NCI-H2227 (cell line): ENCODE measurements around the gene COL8A1.

Source experiments
- DNase-seq: peaks from one replicate; lab custom pipeline; 2025; ENCODE audit not compliant: unreplicated experiment; lab: John Stamatoyannopoulos, UW

COL8A1 gene

DNA sequence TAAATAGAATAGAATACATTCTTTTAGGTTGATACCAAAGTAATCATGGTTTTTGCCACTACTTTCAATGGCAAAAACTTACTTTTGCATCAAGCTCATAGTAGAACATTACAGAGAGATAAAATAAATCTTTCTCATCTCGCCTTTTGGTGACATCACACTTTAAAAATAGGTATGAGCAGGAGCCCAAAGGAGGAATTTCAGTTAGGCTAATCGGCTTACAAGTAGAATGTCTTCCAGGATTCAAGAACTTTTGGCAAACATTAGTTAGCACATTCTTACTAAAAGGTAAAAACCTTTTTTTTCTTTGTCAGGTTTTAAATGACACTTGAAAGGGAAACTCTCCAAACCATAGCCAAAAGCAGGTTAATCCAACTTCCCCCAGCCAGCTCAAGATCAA is 119.6 kb downstream of the COL8A1 start:
- no peak for DNase-seq

DNA sequence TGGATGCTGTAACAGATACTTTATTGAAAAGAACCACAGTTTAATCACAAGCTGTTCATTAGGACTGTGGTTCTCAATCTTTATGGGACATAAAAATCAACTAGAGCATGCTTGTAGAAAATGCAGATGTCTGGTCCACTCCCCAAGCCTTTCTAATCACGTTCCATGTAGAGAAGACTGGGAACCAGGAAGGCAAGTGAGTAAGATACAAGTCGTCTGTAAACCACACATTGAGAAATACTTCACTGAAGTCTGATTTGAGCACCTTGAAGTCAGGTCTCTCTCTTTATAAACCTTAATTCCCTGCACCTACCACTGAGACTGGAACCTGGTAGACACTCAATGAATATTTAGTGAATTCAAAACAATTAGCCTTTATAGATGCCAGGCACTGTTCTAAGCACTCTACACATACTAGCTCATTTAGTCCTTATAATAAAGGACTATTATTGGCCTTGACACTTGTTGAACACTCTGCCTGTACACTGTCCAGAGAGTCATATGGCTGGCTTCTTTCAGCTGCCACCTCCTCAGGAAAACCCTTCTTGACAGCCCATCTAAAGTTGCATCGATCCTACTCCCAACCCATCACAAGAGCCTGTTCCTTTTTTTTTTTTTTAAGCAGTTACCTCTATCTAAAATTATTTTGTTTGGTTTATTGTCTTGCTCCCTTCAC is 120.2 kb downstream of the COL8A1 start:
- no peak for DNase-seq

DNA sequence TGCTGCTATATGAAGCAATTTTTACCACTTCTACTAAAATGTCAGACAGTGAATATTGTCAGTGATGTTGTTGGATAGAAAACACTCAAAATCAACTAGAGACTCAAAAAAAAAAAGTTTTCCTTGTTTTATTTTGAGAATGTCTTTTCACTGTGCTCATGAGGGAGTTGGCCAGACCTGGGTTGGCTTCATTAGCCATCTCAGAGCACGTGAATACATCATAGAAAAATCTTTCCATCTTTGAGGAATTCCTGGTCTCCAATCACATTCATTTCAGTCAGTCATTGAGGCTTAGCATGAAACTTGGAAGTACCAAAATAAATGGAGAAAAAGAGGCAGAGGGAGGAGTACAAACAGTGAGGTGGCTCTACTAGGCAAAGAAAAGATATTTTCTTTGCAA is 121.6 kb downstream of the COL8A1 start:
- no peak for DNase-seq

DNA sequence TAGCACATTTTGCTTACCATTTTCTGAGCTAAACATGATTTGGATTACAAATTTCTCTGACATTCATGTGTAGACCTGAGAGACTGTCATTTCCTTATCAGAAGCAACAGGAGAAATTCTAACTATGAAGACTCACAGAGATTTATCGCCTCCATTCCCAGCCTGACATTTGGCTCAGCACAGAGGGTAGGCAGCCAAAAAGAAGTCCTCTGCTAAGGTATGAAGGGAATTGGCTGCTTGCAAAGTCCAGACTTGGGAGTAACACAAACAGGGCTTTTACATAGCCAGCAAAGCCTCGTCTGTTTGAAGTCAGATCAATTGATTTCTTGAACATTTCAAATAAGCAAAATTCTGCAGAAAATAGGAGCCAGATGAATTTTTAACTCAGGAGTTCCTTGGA is 122.2 kb downstream of the COL8A1 start:
- no peak for DNase-seq

DNA sequence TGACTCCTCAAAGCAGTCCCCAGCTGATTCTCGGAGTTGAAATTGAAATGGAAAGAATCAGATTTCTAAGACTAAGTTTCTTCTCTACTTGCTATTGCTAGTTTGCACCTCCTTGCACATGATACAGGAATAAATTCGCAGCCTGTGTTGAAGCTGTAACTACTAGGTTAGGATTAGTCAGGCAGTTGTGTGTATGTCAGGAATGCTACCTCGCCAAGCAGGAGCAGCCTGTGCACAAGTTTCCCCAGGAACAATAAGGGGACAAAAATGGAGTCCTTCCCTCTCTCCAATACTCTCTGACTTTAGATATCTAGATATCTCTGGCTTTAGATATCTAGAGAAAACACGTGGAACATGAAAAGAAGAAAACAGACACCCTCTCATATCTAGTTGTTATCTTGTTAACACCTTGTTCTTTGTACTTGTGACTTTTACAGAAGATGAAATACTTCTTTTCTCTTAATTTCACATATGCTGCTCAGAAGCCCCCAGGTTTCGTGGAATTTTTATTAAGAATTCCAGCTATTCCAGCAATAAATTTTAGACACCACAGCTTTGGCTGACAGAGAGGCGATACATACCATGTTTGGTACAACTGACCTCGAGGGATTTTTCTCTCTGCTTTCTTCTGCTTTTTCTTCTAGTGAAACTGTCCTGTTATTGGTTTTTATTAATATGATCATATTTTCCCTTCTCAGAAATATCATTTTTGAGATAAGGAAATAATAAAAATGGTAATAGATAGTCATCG is 123.2 kb downstream of the COL8A1 start:
- DNase-seq = no peak

DNA sequence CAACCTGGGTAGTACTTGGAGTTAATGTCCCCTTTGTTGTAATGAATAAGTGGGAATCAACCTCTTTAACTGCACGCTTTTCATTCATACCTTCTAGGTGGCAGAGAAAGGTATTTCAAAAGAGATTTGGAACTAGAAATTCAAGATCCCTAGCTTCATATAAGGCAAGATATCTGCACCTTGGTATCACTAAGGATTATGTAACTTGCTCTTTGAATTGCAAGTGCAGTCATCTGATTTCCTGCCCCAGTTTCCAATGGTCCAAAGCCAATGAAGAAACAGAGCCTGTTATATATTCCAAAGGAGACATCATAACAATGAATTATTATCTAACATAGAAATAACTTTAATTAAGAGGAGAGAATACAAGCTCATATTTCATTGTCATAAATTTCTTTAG is 124.5 kb downstream of the COL8A1 start:
- DNase-seq = no peak

DNA sequence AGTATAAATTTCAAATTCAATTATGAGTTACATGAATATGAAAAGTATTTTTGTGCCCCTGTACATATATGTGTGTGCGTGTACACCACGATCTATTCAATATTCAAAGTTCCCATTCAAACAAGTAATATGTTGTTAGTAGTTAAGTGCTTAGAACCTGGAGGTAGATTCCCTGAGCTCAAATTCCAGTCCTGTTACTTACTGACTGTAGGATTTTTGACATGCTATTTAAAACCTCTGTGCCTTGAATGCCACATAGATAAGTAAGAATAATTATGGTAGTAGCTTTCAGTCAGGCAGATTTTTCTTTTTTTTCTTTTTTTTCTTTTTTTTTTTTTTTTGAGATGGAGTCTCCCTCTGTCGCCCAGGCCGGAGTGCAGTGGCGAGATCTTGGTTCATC is 126.0 kb downstream of the COL8A1 start:
- DNase-seq = no peak

DNA sequence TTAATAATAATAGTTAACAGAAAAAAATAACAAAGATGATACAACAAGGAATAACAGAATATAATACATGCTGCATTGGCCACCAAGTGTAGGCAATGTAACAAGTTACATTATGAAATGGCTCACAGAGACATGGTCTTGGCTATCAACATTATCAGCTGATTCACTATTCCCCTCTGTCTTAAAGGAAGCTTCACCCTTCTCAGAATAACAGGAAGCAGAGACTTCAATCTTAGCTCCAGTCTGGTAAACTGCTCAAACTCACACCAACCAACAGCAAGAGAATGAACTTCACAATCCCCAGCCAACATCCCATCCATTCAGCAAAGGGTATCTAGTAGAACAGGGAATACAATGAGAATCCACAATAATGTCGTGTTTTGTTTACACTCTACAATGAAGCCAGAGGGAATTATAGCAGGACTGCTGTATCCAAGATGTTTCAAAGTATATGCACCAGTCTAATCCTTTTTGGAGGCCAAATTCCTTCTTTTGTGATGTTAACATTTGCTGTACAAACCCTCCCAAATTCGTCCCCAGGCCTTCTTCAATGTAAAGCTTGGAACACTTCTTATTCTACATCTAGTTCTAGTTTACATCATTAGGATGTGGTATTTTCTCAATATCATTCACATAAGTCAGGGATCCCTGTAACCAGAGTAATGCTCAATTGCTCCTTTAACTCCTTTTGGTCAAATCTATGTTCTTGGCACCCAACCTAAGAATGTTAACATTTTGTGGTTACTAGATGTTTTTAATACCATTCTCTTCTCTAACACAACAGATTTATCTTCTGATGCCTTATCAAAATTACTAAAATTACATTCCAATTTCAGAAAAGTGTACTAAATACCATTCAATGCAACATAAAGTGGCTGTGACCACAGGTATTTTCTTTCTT is 126.9 kb downstream of the COL8A1 start:
- no peak for DNase-seq

DNA sequence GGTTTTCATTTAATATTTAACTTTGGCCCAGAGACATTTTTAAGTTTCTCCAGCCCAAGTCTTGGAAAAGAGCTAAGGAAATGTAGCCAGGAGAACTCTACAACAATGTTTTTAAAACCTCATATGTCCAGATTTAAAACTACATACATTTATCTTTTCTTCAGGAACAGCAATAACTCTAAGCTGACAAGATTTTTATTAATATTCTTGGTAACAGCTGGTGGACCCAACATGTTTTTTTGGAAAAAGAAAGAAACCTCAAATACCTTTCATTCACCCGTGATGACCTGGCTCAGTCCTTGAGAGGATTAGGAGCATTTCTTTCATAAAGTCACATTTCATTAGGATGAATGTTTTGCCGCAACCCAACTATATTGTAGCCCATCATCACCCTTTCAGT is 128.9 kb downstream of the COL8A1 start:
- DNase-seq = no peak

DNA sequence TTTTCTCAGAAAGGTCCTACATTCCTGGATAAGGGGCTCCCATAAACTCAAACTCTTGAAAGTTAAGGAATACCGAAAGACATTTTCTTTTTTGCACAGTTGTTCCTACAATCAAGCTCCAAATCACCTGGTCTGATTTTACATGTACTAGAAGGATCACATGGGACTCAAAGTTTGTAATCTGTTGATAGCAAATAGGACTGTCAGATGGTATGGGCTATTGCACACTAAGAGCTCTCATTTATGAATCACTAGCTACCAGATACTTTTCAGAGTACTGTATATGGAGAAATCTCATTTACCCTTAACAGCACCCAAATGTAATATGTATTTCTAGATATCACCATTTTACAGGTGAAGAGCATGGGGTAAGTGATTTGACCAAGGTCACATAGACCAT is 129.7 kb downstream of the COL8A1 start:
- no peak for DNase-seq

DNA sequence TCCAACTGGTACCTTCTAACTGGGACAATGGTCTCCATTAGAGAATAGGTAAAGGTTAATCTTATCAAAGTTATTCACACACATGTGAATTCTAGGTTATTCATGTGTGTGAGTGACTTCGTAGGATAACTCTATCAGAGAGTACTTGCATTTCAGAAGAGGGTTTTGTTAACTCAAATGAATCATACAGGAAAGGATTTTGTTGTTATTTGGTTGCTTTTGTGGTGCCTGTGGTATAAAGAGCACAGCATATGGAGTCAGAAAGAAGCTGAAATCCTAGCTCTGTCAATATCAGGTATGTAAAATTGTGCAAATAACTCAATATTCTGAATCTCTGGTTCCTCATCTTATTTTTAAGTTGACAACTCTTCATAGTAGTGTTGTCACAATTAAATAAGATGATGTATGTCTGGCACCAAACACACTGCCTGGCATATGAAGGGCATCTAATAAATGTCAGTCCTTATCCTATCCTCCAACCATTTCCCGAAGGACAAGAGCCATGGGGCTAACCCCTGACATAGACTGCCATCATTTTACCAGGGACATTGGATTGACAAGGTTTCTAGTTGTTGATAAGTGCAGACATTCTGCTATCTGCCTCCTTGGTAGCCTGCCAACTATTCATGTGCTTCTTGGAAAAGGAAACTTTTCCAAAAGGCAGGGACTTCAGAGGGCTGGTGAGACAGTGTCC is 130.6 kb downstream of the COL8A1 start:
- no peak for DNase-seq

DNA sequence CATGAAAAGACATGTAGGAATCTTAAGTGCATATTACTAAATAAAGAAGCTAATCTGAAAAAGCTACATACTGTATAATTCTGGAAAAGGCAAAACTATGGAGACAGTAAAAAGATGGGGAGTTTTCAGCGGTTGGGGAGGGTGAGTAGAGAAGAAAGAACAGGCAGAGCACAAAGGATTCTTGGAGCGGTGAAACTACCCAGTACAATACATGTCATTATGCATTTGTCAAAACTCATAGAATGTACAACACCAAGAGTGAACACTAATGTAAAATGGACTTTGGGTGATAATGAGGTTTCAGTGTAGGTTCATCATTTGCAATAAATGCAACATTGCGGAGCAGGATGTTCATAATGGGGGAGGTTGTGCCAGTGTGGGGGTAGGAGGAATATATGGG is 133.8 kb downstream of the COL8A1 start:
- DNase-seq = no peak

DNA sequence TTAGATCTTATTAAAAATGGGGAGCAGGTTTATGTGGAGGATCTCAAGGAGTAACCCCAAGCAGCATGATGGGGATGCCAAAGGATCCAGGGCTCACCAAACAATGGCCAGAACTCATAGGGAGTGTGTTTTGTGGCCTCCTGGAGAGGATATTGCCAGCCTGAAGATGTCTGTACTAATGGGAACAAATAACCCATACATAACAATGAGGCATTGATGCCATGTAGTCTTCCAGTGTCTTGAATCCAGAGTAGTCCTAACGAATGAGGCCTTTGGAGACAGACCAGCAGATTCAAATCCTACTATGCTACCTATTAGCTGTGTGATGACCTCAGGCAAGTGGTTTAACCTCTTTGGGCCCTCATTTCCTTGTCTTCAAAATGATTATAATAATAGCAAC is 134.3 kb downstream of the COL8A1 start:
- no peak for DNase-seq

DNA sequence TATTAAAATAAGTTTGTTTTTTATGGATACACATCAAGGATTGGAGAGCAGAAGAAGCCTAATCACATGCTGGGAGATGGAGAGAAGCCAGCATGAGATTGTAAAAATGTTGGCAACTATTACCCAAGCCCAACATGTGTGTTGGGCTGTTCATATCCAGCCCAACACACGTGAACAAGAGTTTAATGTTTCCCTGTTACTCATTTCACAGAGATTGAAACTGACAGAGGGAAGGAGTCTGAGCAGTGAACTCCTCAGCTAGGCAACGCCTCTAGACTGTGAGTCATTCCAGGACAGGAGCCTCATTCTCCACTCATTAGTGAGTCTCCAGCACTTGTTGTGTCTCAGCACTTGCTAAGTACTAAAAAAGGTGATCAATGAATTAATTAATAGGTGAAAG is 136.1 kb downstream of the COL8A1 start:
- no peak for DNase-seq

DNA sequence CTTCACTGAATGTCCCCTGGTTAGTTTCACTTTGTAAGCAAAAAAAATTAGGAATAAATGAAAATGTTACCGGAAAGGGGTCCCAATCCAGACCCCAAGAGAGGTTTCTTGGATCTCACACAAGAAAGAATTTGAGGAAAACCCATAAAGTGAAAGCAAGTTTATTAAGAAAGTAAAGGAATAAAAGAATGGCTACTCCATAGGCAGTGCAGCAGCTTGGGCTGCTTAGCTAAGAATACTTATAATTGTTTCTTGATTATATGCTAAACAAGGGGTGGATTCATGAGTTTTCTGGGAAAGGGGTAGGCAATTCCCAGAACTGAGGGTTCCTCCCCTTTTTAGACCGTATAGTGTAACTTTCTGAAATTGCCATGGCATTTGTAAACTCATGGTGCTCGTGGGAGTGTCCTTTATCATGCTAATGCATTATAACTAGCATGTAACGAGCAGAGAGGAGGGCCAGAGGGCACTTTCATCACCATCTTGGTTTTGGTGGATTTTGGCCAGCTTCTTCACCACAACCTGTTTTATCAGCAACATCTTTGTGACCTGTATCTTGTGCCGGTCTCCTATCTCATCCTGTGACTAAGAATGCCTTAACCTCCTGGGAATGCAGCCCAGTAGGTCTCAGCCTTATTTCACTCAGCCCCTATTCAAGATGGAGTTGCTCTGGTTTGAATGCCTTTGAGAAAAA is 138.3 kb downstream of the COL8A1 start:
- no peak for DNase-seq

DNA sequence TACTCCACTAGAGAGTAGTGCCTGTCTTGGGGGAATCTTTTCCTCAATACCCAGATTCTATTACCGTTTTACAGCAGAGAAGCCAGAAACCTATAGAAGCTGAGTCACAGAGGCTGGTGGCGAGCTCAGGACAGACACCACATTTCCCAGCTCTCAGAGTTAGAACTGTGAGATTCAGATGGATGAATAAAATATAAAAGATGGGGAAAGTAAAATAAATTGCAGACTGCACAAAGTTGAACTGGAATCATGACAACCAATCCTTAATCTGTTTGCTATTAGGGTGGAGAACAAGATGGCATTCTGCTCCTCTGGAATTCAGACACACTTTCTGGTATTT is 138.8 kb downstream of the COL8A1 start:
- no peak for DNase-seq

DNA sequence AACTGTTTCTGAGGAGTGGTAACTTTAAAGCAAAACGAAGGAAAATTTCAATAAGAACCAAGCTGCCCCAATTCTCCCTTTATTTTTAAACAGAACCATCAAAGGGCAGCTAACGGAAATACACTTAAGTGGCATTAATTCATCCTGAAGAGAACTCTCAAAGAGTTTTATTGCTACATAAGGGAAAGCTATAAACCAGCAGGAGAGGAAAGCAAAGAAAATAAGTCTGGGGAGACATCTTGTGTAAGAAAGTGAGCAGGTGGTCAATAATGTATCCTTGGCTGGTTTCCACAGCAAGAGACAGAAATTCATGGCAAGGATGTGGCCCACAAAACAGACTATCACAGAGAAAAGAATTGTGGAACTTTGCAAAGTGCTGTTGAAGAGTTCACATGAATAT is 139.3 kb downstream of the COL8A1 start:
- no peak for DNase-seq

DNA sequence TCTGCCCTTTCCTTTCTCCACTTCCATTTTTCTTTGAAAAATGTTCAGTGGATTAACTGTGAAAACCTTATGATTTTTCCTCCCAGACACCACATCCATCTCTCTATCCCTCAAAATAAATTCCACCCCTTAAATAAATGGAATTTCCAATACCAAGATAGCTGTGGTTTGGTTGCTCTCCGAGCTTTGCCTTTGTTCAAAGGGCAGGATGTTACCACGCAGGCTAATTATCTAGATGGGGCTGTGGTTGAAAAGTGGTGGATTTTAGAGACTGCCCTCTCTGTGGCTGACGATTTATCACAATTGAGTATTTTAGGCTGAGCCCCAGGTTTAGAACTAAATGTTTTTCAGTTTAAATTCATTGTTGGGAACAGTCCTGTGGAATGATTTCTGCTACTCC is 142.4 kb downstream of the COL8A1 start:
- no peak for DNase-seq

DNA sequence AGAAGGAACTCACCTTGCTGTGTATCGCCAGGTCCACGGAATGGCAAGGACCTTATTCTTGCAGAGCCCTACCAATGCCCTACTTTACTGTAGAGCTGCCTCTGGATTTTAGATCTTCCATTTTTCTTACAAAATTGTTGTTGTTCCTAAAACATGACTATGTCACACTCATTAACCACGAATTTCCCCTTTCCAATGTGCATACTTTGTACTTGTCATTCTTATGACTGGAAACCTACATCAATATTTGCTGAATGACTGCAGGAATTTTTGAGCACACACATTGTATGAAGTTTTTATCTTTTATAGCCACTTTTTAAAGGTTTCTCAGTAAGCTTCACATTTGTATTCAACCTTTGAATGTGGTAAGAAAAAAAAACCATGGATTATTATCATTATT is 143.4 kb downstream of the COL8A1 start:
- no peak for DNase-seq

DNA sequence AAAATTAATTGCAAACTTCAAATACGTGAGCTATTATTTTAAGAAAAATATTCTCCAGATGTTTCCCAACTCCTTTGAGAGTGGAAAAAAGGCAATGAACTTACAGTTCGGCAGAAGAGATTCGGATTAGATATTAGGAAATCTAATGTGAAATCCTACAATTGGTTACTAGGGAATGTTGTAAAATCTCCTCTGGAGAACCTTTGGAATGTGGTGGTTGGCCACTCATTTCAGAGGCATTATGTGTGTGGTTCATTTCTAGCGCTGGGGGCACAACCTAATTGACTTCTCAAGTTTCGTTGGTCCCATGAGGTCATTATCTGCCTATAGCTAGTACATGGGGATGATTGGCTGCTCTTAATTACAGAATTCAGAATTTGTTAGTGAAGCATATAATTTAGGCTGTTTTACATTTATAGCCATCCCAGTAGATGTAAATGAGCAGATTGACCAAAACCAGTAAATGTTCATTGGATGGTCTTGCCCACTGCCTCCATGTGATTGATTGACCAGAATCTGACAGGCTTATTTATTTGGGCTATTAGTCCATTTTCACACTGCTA is 144.7 kb downstream of the COL8A1 start:
- no peak for DNase-seq
